IPS-20b (cell line): ENCODE measurements around the gene ZNF232.
"Not testable (repeated sequence)": the region's sequence is repeated elsewhere in the genome, so short reads cannot be mapped to it uniquely, and the experiment has no call there.

Source experiments
- H3K27ac ChIP-seq: one replicate; pipeline ENCODE4 v1.5.1; 2013; ENCODE audit warnings: low read length
- H3K27me3 ChIP-seq: 2 replicates; pipeline ENCODE4 v1.6.1; 2013; ENCODE audit warnings: mild to moderate bottlenecking, low read length, inconsistent platforms; ENCODE audit not compliant: insufficient read depth
- H3K36me3 ChIP-seq: 2 replicates; pipeline ENCODE4 v1.6.1; 2013; ENCODE audit warnings: low read depth, mild to moderate bottlenecking, inconsistent platforms, low read length, moderate library complexity; ENCODE audit not compliant: insufficient read depth
- H3K4me1 ChIP-seq: 2 replicates; pipeline ENCODE4 v1.6.1; 2013; ENCODE audit warnings: mild to moderate bottlenecking, control low read depth, inconsistent platforms, low read length, moderate library complexity; ENCODE audit not compliant: insufficient read depth
- H3K4me3 ChIP-seq: 2 replicates; pipeline ENCODE4 v1.5.1; 2013; ENCODE audit warnings: mild to moderate bottlenecking, low read length, inconsistent platforms
- H3K9ac ChIP-seq: 2 replicates; pipeline ENCODE4 v1.6.1; 2013; ENCODE audit warnings: low read depth, mild to moderate bottlenecking, inconsistent platforms, low read length, moderate library complexity
- H3K9me3 ChIP-seq: 2 replicates; pipeline ENCODE4 v1.6.1; 2013; ENCODE audit warnings: mild to moderate bottlenecking, low read depth, low read length, inconsistent platforms; ENCODE audit not compliant: insufficient read depth

The ZNF232 gene

GRCh38 chr17:5111402-5112204, at the start of gene ZNF232:
Gene ZNF232 (minus strand): TSS chr17:5111878. CDS start chr17:5111822, 56 bp downstream.
- Histone ChIP-seq H3K9ac (peak within 1 kb of the TSS; percentile 95), H3K4me3 (peak within 1 kb of the TSS; percentile 97), H3K27me3 (no peaks in the 10 kb centered on the region), H3K4me1 (peaks cover 6% of the 10 kb centered on the region; the same call in 1 of the 2 replicates), H3K27ac (peak within 1 kb of the TSS; percentile 45), H3K36me3 (peaks cover 45% of the 10 kb centered on the region), H3K9me3 (0 out of 2 replicates have a peak, but pooled peaks cover under 1% of the 10 kb centered on the region)

GRCh38 chr17:5160702-5161101, 49.0 kb upstream of the ZNF232 start:
- not testable (repeated sequence) for H3K4me3 ChIP-seq, H3K27me3 ChIP-seq, H3K9me3 ChIP-seq, H3K27ac ChIP-seq, H3K36me3 ChIP-seq, H3K4me1 ChIP-seq, H3K9ac ChIP-seq

- H3K9me3 ChIP-seq, H3K4me1 ChIP-seq, H3K36me3 ChIP-seq, H3K27me3 ChIP-seq, H3K9ac ChIP-seq, H3K4me3 ChIP-seq, H3K27ac ChIP-seq: not testable (repeated sequence)
Measured at GRCh38 chr17:5146122-5146521, 34.4 kb upstream of the ZNF232 start.

- not testable (repeated sequence) for H3K9me3 ChIP-seq, H3K9ac ChIP-seq, H3K27me3 ChIP-seq, H3K4me3 ChIP-seq, H3K36me3 ChIP-seq, H3K4me1 ChIP-seq, H3K27ac ChIP-seq
Measured at GRCh38 chr17:5142877-5143276, 31.2 kb upstream of the ZNF232 start.

GRCh38 chr17:5139458-5139732, 27.7 kb upstream of the ZNF232 start:
- Histone ChIP-seq H3K27me3 (no peaks in the 10 kb centered on the region), H3K9ac (no peak overlapping the region), H3K27ac (no peak overlapping the region), H3K36me3 (no peaks in the 10 kb centered on the region), H3K4me3 (no peak overlapping the region), H3K4me1 (no peaks in the 10 kb centered on the region), H3K9me3 (no peaks in the 10 kb centered on the region)

- Histone ChIP-seq H3K27me3 (no peaks in the 10 kb centered on the region), H3K9ac (no peak overlapping the region), H3K4me3 (no peak overlapping the region), H3K4me1 (no peaks in the 10 kb centered on the region), H3K36me3 (no peaks in the 10 kb centered on the region), H3K27ac (no peak overlapping the region), H3K9me3 (no peaks in the 10 kb centered on the region)
Measured at GRCh38 chr17:5138616-5139457, 27.2 kb upstream of the ZNF232 start.

GRCh38 chr17:5138198-5138544, 26.5 kb upstream of the ZNF232 start:
- H3K4me3 ChIP-seq, H3K9me3 ChIP-seq, H3K9ac ChIP-seq, H3K27ac ChIP-seq, H3K4me1 ChIP-seq, H3K36me3 ChIP-seq, H3K27me3 ChIP-seq: not testable (repeated sequence)

GRCh38 chr17:5137511-5138197, 26.0 kb upstream of the ZNF232 start:
- not testable (repeated sequence) for H3K36me3 ChIP-seq, H3K9me3 ChIP-seq, H3K27me3 ChIP-seq, H3K27ac ChIP-seq, H3K4me3 ChIP-seq, H3K4me1 ChIP-seq, H3K9ac ChIP-seq

GRCh38 chr17:5136580-5137412, 25.1 kb upstream of the ZNF232 start:
- not testable (repeated sequence) for H3K9ac ChIP-seq, H3K4me1 ChIP-seq, H3K27ac ChIP-seq, H3K36me3 ChIP-seq, H3K9me3 ChIP-seq, H3K4me3 ChIP-seq, H3K27me3 ChIP-seq

GRCh38 chr17:5135726-5136579, 24.3 kb upstream of the ZNF232 start:
- Histone ChIP-seq H3K9ac (no peak overlapping the region), H3K4me1 (no peaks in the 10 kb centered on the region), H3K27ac (no peak overlapping the region), H3K36me3 (no peaks in the 10 kb centered on the region), H3K9me3 (no peaks in the 10 kb centered on the region), H3K27me3 (no peaks in the 10 kb centered on the region), H3K4me3 (no peak overlapping the region)
